HepG2 (cell line): ENCODE results near the gene SORL1-AS1.

ENCODE experiments used
- CC2D1A ChIP-seq: sonication (generic); formaldehyde crosslinking; IDR thresholded peaks from 2 replicates; pipeline ENCODE4 v1.8.1; 2023; ENCODE audit warnings: mild to moderate bottlenecking, missing genetic modification reagents
- EP300 ChIP-seq, 3 experiments: sonication (generic) in 1 of 3; formaldehyde crosslinking in 1 of 3; IDR thresholded peaks; 2 replicates each; pipeline versions ENCODE4 v1.5.1 to v1.6.1; 2011 to 2020; ENCODE audit warnings: low read depth in 2 of 3, low read length in 2 of 3, borderline replicate concordance in 1 of 3, improper control_type of control experiment in 1 of 3, mild to moderate bottlenecking in 1 of 3, missing genetic modification reagents in 1 of 3, moderate library complexity in 1 of 3
- MAF1 ChIP-seq: sonication (generic); formaldehyde crosslinking; IDR thresholded peaks from 2 replicates; pipeline ENCODE4 v1.5.0; 2020; ENCODE audit warnings: missing genetic modification reagents, borderline replicate concordance
- NFYC ChIP-seq: IDR thresholded peaks from 2 replicates; pipeline ENCODE4 v1.6.1; 2016; ENCODE audit warnings: missing genetic modification reagents, missing compliant biosample characterization
- REL ChIP-seq: sonication (generic); formaldehyde crosslinking; conservative IDR thresholded peaks from 2 replicates; pipeline ENCODE4 v1.8.0; 2022; ENCODE audit warnings: mild to moderate bottlenecking, missing genetic modification reagents, moderate library complexity
- RELA ChIP-seq: sonication (generic); formaldehyde crosslinking; IDR thresholded peaks from 2 replicates; pipeline ENCODE4 v1.4.0; 2020; ENCODE audit warnings: missing genetic modification reagents
- SAP130 ChIP-seq: IDR thresholded peaks from 2 replicates; pipeline ENCODE4 v1.6.1; 2016; ENCODE audit warnings: low read depth
- TEAD3 ChIP-seq: optimal IDR thresholded peaks from 2 replicates; pipeline ENCODE3; 2016; ENCODE audit warnings: borderline replicate concordance
- ZFP36L1 ChIP-seq: sonication (generic); formaldehyde crosslinking; IDR thresholded peaks from 2 replicates; pipeline ENCODE4 v1.8.0; 2022; ENCODE audit warnings: mild to moderate bottlenecking, missing genetic modification reagents, moderate library complexity
- ZNF460 ChIP-seq: sonication (generic); formaldehyde crosslinking; IDR thresholded peaks from 2 replicates; pipeline ENCODE4 v1.5.1; 2020; ENCODE audit warnings: missing genetic modification reagents, mild to moderate bottlenecking, borderline replicate concordance
- ZNF768 ChIP-seq: sonication (generic); formaldehyde crosslinking; IDR thresholded peaks from 2 replicates; pipeline ENCODE4 v1.4.0; 2020; ENCODE audit warnings: missing genetic modification reagents
- ZNF782 ChIP-seq: sonication (generic); formaldehyde crosslinking; IDR thresholded peaks from 2 replicates; pipeline ENCODE4 v1.4.0; 2020; ENCODE audit warnings: missing genetic modification reagents, mild to moderate bottlenecking, borderline replicate concordance
- ZNF788 ChIP-seq: sonication (generic); formaldehyde crosslinking; IDR thresholded peaks from 2 replicates; pipeline ENCODE4 v1.5.0; 2020; ENCODE audit warnings: mild to moderate bottlenecking, missing genetic modification reagents, borderline replicate concordance
- TF ChIP-seq, protein P1 (sequence below): sonication (generic); formaldehyde crosslinking; IDR thresholded peaks from 2 replicates; pipeline ENCODE4 v1.8.0; 2022; ENCODE audit warnings: mild to moderate bottlenecking, missing genetic modification reagents; ENCODE audit not compliant: insufficient replicate concordance
- TF ChIP-seq, protein P2 (sequence below): sonication (generic); formaldehyde crosslinking; IDR thresholded peaks from 2 replicates; pipeline ENCODE4 v1.9.0; 2021; ENCODE audit warnings: missing genetic modification reagents, borderline replicate concordance
- TF ChIP-seq, protein P3 (sequence below): sonication (generic); formaldehyde crosslinking; IDR thresholded peaks from 2 replicates; pipeline ENCODE4 v1.4.0; 2020; ENCODE audit warnings: missing genetic modification reagents
- TF ChIP-seq, protein P4 (sequence below): sonication (generic); formaldehyde crosslinking; IDR thresholded peaks from 2 replicates; pipeline ENCODE4 v1.5.0; 2020; ENCODE audit warnings: missing genetic modification reagents
- TF ChIP-seq, protein P5 (sequence below): IDR thresholded peaks from 2 replicates; pipeline ENCODE4 v1.6.1; 2018; ENCODE audit warnings: missing genetic modification reagents
- TF ChIP-seq, protein P6 (sequence below): sonication (generic); formaldehyde crosslinking; IDR thresholded peaks from 2 replicates; pipeline ENCODE4 v1.5.0; 2020; ENCODE audit warnings: missing genetic modification reagents, mild to moderate bottlenecking, borderline replicate concordance

Gene SORL1-AS1

DNA sequence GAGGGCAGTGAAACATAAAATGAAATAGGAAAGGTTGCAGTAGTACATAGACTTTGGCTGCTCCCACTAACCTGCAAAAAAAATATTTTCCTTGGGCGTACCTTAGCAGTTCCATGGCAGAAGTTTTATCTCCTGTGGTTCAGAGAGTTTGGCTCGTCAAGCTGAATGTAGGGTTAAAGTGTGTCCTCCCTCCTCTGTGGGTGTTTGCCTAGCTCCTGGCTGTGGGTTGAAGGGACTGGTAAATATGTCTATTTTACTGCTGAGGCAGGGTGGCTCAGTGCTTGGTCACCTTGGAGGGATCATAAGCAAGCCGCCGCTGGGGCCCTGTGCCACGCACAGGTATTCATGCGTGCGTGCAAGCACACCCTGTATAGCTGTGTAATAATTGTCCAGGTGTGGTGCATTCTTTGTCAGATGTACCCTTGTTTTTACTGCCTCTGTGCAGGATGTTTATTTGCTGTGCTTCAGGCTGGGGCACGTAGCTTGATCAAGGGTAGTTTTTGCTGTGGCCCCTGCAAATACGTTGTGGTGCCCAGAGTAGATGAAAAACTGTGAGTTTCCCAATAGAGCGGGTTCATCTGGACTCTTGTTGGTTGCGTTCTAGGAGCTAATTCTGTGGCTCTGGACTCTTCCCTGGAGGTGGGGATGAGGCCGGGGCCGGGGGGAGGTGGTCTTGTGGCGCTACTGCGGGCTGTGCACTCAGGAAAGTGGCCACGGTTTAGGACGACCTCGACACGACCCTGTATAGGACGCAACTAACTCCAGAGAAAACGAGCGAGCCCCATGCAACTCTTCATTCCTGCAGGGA lies 1.4 kb downstream of the SORL1-AS1 start (continued):
- TF ChIP-seq, protein P1, sequence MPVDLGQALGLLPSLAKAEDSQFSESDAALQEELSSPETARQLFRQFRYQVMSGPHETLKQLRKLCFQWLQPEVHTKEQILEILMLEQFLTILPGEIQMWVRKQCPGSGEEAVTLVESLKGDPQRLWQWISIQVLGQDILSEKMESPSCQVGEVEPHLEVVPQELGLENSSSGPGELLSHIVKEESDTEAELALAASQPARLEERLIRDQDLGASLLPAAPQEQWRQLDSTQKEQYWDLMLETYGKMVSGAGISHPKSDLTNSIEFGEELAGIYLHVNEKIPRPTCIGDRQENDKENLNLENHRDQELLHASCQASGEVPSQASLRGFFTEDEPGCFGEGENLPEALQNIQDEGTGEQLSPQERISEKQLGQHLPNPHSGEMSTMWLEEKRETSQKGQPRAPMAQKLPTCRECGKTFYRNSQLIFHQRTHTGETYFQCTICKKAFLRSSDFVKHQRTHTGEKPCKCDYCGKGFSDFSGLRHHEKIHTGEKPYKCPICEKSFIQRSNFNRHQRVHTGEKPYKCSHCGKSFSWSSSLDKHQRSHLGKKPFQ: no peak
- TF ChIP-seq, protein P2, sequence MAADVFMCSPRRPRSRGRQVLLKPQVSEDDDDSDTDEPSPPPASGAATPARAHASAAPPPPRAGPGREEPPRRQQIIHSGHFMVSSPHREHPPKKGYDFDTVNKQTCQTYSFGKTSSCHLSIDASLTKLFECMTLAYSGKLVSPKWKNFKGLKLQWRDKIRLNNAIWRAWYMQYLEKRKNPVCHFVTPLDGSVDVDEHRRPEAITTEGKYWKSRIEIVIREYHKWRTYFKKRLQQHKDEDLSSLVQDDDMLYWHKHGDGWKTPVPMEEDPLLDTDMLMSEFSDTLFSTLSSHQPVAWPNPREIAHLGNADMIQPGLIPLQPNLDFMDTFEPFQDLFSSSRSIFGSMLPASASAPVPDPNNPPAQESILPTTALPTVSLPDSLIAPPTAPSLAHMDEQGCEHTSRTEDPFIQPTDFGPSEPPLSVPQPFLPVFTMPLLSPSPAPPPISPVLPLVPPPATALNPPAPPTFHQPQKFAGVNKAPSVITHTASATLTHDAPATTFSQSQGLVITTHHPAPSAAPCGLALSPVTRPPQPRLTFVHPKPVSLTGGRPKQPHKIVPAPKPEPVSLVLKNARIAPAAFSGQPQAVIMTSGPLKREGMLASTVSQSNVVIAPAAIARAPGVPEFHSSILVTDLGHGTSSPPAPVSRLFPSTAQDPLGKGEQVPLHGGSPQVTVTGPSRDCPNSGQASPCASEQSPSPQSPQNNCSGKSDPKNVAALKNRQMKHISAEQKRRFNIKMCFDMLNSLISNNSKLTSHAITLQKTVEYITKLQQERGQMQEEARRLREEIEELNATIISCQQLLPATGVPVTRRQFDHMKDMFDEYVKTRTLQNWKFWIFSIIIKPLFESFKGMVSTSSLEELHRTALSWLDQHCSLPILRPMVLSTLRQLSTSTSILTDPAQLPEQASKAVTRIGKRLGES: no peak
- TF ChIP-seq ZNF768 (no peak), ZFP36L1 (CRISPR knock-in tag) (no peak), REL (CRISPR knock-in tag) (no peak), NFYC (CRISPR knock-in tag) (no peak), RELA (CRISPR knock-in tag) (no peak), ZNF788 (no peak; the same call in 1 of the 2 replicates), SAP130 (peak; percentile 80), ZNF460 (CRISPR knock-in tag) (no peak), MAF1 (CRISPR knock-in tag) (no peak), TEAD3 (peak; percentile 55), ZNF782 (CRISPR knock-in tag) (no peak), EP300 (IDR thresholded peaks at IDR 0.05; ENCODE audit: low read depth in 2 of 2, low read length in 2 of 2) (no peak), EP300 (CRISPR knock-in tag; IDR thresholded peaks at IDR 0.05; ENCODE audit: borderline replicate concordance) (no peak; the same call in 1 of the 2 replicates), CC2D1A (no peak)
- TF ChIP-seq, protein P3, sequence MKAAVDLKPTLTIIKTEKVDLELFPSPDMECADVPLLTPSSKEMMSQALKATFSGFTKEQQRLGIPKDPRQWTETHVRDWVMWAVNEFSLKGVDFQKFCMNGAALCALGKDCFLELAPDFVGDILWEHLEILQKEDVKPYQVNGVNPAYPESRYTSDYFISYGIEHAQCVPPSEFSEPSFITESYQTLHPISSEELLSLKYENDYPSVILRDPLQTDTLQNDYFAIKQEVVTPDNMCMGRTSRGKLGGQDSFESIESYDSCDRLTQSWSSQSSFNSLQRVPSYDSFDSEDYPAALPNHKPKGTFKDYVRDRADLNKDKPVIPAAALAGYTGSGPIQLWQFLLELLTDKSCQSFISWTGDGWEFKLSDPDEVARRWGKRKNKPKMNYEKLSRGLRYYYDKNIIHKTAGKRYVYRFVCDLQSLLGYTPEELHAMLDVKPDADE (CRISPR knock-in tag): no peak
- TF ChIP-seq, protein P4, sequence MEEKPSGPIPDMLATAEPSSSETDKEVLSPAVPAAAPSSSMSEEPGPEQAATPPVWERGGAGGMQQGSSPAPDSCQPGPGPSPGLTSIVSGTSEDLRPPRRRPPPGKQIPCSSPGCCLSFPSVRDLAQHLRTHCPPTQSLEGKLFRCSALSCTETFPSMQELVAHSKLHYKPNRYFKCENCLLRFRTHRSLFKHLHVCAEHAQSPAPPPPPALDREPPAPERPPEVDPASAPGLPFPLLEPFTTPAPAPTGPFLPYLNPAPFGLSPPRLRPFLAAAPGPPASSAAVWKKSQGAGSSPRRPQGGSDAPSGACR (CRISPR knock-in tag): no peak
- TF ChIP-seq, protein P5, sequence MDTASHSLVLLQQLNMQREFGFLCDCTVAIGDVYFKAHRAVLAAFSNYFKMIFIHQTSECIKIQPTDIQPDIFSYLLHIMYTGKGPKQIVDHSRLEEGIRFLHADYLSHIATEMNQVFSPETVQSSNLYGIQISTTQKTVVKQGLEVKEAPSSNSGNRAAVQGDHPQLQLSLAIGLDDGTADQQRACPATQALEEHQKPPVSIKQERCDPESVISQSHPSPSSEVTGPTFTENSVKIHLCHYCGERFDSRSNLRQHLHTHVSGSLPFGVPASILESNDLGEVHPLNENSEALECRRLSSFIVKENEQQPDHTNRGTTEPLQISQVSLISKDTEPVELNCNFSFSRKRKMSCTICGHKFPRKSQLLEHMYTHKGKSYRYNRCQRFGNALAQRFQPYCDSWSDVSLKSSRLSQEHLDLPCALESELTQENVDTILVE (CRISPR knock-in tag): no peak
- TF ChIP-seq, protein P6, sequence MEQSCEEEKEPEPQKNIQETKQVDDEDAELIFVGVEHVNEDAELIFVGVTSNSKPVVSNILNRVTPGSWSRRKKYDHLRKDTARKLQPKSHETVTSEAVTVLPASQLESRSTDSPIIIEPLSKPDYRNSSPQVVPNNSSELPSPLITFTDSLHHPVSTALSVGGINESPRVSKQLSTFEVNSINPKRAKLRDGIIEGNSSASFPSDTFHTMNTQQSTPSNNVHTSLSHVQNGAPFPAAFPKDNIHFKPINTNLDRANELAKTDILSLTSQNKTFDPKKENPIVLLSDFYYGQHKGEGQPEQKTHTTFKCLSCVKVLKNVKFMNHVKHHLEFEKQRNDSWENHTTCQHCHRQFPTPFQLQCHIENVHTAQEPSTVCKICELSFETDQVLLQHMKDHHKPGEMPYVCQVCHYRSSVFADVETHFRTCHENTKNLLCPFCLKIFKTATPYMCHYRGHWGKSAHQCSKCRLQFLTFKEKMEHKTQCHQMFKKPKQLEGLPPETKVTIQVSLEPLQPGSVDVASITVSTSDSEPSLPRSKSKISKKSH (CRISPR knock-in tag): no peak
